ENCODE results near the gene AFF3. TPM values are rescaled to one million over a fixed set of nuclear protein-coding genes. Genes with fewer than 3 reads are reported as not detected.
"Not testable (repeated sequence)": the region's sequence is repeated elsewhere in the genome, so short reads cannot be mapped to it uniquely, and the experiment has no call there.

AFF3 gene
- total RNA-seq, 1 donor from 2014 or later: 44.6 TPM

DNA sequence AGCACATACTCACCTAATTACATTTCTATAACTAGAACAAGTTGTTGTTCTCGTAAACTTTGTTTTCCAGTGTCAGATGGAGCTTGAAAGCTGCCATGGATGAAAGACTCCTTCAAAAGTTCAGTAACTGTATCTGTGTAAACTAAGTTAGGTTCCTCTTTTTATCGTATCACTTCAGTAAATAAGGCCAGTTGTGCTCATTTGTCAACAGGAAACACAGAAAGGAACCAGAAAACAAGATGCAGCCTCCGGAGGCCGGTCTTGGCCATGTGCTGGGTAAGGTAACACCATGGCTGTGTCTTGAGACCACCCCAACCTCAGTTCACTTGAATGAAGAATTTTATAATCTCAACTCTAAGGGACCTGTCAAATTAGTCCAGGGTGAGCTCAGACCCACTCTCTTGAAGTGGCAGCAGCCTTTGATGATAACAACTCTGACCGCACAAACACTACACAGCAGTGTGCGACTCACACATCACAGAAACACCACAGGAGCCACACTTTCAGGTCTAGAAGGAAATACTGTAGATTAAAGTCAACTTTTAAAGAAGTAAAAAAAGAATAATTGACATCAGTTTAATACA lies 213.8 kb downstream of the AFF3 start:
- no peak for ATAC-seq
- intact Hi-C loops (cut with DNase I): no loop called here

DNA sequence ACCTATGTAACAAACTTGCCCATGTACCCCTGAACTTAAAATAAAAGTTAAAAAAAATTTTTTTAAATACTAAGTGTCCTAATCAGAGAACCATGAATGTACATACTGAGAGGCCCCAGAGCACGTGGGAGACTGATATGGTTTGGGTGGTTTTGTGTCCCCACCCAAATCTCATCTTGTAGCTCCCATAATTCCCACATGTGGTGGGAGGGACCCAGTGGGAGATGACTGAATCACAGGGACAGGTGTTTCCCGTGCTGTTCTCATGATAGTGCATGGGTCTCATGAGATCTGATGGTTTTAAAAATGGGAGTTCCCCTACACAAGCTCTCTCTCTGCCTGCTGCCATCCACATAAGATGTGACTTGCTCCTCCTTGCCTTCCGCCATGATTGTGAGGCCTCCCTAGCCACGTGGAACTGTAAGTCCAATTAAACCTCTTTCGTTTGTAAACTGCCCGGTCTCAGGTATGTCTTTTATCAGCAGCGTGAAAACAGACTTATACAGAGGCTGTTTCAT lies 214.6 kb downstream of the AFF3 start:
- H3K27me3 ChIP-seq; H3K36me3 ChIP-seq; H3K4me3 ChIP-seq; H3K27ac ChIP-seq; H3K9me3 ChIP-seq; DNase-seq; H3K4me1 ChIP-seq; ATAC-seq; intact Hi-C loops (cut with DNase I): not testable (repeated sequence)

More for the DNA sequence above, 213.8 kb downstream of the AFF3 start:
- no peak overlapping the region for H3K4me3 ChIP-seq
- no peak for DNase-seq
- no peaks in the 10 kb centered on the region for H3K4me1 ChIP-seq
- H3K36me3 ChIP-seq: no peaks in the 10 kb centered on the region
- TF ChIP-seq CTCF (IDR thresholded peaks at IDR 0.05): no peak
- no peaks in the 10 kb centered on the region for H3K9me3 ChIP-seq
- H3K27ac ChIP-seq: no peak overlapping the region
- no peaks in the 10 kb centered on the region for H3K27me3 ChIP-seq

DNA sequence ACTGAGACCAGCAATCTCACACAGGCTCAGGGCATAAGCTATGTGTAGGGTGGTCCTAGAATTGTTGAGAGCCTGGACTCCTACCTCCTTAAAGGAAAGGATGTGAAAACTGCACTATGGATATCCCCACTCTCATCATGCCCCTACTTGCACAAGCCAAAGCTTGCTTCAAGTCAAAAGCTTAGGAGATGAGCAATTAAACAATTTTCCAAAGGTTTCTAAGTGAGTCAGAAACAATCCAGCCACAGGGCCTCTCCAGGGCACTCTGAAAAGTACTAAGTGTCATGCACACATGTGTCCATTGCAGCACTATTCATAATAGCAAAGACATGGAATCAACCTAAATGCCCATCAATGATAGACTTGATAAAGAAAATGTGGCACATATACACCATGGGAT lies 215.4 kb downstream of the AFF3 start:
- Histone ChIP-seq H3K27me3 (no peaks in the 10 kb centered on the region), H3K4me1 (no peaks in the 10 kb centered on the region), H3K27ac (no peak overlapping the region), H3K36me3 (no peaks in the 10 kb centered on the region), H3K4me3 (no peak overlapping the region), H3K9me3 (no peaks in the 10 kb centered on the region)
- intact Hi-C loops (cut with DNase I): no loop called here
- ATAC-seq: no peak
- no peak for TF ChIP-seq CTCF (IDR thresholded peaks at IDR 0.05)
- no peak for DNase-seq

GRCh38 chr2:99925960-99926359 lies 216.4 kb downstream of the AFF3 start:
- H3K36me3 ChIP-seq: no peaks in the 10 kb centered on the region
- DNase-seq: no peak
- no peak overlapping the region for H3K27ac ChIP-seq
- H3K27me3 ChIP-seq: no peaks in the 10 kb centered on the region
- intact Hi-C loops (cut with DNase I): no loop called here
- no peaks in the 10 kb centered on the region for H3K9me3 ChIP-seq
- no peak overlapping the region for H3K4me3 ChIP-seq
- no peaks in the 10 kb centered on the region for H3K4me1 ChIP-seq
- no peak for TF ChIP-seq CTCF (IDR thresholded peaks at IDR 0.05)
- ATAC-seq: no peak

DNA sequence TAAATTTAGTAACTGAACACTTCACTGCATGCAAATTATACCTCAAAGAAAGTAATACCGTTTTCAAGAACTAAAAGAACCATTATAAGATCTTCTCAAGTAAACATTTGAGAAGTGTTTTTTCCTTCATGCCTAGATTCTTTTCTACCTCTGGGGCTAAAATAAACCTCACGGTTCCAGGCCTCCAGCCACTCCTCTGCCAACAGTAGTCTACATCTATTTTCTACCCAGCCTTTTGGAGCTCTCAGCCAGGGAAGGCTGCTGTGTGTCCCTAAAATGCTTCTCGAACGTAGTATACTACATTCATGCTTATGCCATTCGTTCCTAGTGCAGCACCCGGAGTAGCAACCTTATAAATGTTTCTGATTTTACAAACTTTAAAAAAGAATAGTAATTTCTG lies 219.7 kb downstream of the AFF3 start:
- ATAC-seq (no peak), DNase-seq (no peak)
- no peaks in the 10 kb centered on the region for H3K27me3 ChIP-seq
- no peaks in the 10 kb centered on the region for H3K36me3 ChIP-seq
- intact Hi-C loops (cut with DNase I): no loop called here
- no peak for TF ChIP-seq CTCF (IDR thresholded peaks at IDR 0.05)
- H3K4me1 ChIP-seq: no peaks in the 10 kb centered on the region
- no peak overlapping the region for H3K27ac ChIP-seq
- no peak overlapping the region for H3K4me3 ChIP-seq
- no peaks in the 10 kb centered on the region for H3K9me3 ChIP-seq

- no peak for TF ChIP-seq CTCF (IDR thresholded peaks at IDR 0.05)
- H3K4me1 ChIP-seq: no peaks in the 10 kb centered on the region
- no peak overlapping the region for H3K27ac ChIP-seq
- DNase-seq (no peak), ATAC-seq (no peak)
- H3K36me3 ChIP-seq: no peaks in the 10 kb centered on the region
- no peaks in the 10 kb centered on the region for H3K27me3 ChIP-seq
- no peaks in the 10 kb centered on the region for H3K9me3 ChIP-seq
- no peak overlapping the region for H3K4me3 ChIP-seq
- intact Hi-C loops (cut with DNase I): no loop called here
Measured at GRCh38 chr2:99921903-99922302, 220.5 kb downstream of the AFF3 start.
